Right renal pelvis (tissue), 4 donors: ENCODE results near the gene STARD7. TPM values are rescaled to one million over a fixed set of nuclear protein-coding genes. Genes with fewer than 3 reads are reported as not detected.
"Not testable (repeated sequence)": the region's sequence is repeated elsewhere in the genome, so short reads cannot be mapped to it uniquely, and the experiment has no call there.

Experiments used
- DNase-seq, 4 donors: peaks; one replicate each; pipeline ENCODE4 v3.0.0-alpha.2; 2013; ENCODE audit warnings: low read depth in 4 of 4, low spot score in 3 of 4, missing footprints in 1 of 4
- polyA plus RNA-seq, 4 donors: library from polyadenylated mRNA; unstranded; fragments of 120-200 nt; gene quantifications; one replicate each; pipeline ENCODE4 v1.2.1, GENCODE V29; 2013; ENCODE audit not compliant: insufficient read length in 4 of 4

Gene STARD7
- polyA plus RNA-seq = 100 to 1,000 TPM; 125 to 152 (median 147) TPM

GRCh38 chr2:96208143-96209010 is at the start of gene STARD7:
TSS of gene STARD7 (minus strand) at chr2:96208827. CDS start at chr2:96208434, 393 bp downstream.
- DNase-seq = peak; percentile 95

DNA sequence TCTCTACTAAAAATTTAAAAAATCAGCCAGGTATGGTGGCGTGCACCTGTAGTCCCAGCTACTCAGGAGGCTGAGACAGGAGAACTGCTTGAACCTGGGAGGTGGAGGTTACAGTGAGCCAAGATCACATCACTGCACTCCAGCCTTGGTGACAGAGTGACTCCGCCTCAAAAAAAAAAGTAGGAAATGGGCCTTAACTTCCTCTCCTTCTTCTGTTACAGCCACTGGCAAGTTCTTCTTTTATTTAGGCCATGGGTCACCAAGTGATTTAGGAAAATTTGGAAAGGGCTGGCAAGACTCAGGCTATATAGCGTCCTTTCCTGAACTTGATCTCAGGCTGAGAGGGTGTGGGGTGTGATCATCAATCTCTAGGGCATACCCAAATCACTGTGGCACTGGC is 49.1 kb upstream of the STARD7 start:
- not testable (repeated sequence) for DNase-seq

DNA sequence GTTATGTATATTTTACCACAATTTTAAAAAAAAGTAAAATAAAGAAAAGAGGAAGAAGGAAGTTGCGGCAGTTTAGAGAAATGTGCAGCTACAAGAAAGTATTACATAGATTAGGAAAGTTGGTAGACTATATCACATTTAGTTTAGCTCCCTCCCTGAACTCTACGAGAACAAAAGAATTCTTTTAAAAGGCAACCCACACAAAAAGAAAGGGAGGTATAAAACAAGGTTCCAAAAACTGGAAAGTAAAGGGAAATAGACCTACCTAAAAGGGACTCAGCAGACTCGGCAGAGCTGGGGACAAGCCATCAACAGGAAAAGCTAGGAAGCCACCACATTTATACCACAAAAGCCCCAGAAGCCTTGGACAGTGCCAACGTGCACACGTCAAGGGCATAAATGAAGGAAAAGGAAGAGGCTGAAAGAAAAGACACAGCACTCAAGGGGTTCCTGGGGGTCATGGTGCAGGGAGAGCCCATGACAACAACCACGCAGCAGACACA is 48.0 kb upstream of the STARD7 start:
- no peak for DNase-seq

DNA sequence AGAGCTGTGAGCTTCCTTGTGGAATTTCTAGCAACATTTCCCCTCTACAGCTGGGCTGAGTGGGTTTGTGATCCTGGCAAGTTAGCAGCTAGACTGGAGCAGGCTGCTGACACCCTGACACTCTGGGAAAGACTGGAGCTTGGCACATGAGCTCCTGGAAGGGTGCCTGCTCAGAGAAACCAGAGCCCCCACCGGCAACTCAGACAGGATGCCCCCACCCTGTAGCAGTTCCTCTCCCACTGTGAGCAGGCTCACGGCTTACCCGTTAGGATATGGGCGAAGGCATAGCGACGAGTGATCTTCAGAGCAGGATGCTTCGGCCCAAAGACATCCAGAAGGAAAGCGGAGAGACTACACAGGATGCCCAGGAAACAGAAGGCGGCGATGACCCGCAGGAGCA is 45.9 kb upstream of the STARD7 start:
- no peak for DNase-seq

GRCh38 chr2:96253006-96253405 is 44.4 kb upstream of the STARD7 start:
- DNase-seq = no peak

- no peak for DNase-seq
Measured at GRCh38 chr2:96252526-96252925, 43.9 kb upstream of the STARD7 start.

- DNase-seq = peak in 2 of 4 donors; percentile 18 to 70
Measured at GRCh38 chr2:96251721-96252292, 43.2 kb upstream of the STARD7 start.

DNA sequence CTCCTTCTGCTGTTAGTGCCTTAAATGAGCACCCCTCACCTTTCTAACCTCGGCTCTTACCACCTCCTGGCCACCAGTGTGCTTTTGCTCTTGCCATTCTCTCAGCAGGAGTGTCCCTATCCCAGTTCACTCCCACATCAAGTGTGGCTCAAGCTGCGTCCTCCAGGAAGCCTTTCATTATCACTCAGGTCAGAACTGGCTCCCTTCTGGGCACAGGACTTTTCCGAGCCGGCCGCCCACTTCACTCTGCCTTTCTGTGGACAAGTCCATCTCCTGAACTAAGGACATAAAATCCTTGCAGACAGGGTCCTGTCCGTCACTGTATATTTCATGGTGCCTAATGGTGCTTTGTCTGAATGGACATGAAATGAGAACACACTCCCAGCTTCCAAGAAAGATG is 41.6 kb upstream of the STARD7 start:
- DNase-seq = no peak

- DNase-seq = no peak
Measured at GRCh38 chr2:96249654-96250053, 41.0 kb upstream of the STARD7 start.

GRCh38 chr2:96248624-96249023 is 40.0 kb upstream of the STARD7 start:
- DNase-seq = no peak

GRCh38 chr2:96247896-96248295 is 39.3 kb upstream of the STARD7 start:
- DNase-seq = no peak

- DNase-seq = no peak
Measured at GRCh38 chr2:96247009-96247408, 38.4 kb upstream of the STARD7 start.

- no peak for DNase-seq
Measured at GRCh38 chr2:96245609-96246390, 37.2 kb upstream of the STARD7 start.

DNA sequence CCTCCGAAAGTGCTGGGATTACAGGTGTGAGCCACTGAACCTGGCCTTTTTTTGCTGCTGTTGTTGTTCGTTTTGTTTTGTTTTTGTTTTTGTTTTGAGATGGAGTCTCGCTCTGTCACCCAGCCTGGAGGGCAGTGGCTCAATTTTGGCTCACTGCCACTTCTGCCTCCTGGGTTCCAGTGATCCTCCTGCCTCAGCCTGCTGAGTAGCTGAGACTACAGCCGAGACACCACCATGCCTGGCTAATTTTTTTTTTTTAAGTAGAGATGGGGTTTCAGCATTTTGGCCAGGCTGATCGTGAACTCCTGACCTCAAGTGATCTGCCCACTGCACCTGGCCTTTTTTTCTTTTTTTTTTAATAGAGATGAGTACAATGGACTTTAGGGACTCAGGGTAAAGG is 35.2 kb upstream of the STARD7 start:
- DNase-seq = no peak

DNA sequence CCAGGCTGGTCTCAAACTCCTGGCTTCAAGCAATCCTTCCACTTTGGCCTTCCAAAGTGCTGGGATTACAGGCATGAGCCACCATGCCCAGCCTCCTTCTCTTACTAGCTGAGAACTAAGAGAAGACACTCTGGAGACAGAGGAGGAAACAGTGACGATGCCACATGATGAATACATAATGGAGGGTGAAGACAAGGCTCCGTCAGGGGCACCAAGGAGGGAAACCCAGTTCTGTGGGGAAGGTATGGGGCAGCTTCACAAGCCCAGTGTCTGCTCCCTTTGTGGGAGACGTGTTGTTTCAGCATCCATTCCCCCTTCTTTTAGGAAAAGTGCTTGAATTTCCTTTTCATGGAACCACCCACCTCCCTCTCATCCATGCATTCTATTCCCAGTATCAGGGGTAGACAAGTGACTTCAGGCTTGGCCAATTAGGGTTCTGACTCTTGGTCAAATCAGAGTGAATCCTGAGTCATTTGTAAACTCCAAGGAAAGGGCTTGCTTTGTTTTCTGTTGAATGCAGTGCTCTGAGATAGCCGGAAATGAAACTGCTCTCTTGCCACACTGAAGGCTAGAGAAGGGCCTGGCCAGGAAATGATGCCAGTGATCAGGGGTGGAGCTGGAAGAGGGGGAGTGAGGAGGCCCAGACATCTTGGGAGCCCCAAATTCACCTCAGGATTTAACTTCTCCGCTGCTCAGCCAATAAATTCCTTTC is 33.4 kb upstream of the STARD7 start:
- no peak for DNase-seq

DNA sequence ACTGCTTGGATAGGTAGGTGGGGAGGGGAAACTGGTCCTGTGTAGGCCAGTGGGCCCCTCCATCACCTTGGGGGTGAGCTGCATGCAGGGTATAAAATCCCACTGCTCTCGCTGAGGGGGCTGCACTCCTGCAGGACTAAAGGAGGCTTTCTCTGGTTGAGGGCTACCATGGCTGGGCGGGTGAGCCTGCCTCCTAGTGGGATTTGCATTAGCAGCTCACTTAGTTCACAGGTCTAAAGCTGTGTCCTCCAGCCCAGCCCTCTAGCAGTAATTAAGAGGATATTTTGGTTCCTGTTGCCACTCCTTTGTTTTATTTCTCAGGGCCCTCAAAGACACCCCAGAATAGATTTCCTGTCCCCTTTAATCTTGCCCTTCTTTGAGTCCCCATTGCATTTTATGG is 32.6 kb upstream of the STARD7 start:
- no peak for DNase-seq

DNA sequence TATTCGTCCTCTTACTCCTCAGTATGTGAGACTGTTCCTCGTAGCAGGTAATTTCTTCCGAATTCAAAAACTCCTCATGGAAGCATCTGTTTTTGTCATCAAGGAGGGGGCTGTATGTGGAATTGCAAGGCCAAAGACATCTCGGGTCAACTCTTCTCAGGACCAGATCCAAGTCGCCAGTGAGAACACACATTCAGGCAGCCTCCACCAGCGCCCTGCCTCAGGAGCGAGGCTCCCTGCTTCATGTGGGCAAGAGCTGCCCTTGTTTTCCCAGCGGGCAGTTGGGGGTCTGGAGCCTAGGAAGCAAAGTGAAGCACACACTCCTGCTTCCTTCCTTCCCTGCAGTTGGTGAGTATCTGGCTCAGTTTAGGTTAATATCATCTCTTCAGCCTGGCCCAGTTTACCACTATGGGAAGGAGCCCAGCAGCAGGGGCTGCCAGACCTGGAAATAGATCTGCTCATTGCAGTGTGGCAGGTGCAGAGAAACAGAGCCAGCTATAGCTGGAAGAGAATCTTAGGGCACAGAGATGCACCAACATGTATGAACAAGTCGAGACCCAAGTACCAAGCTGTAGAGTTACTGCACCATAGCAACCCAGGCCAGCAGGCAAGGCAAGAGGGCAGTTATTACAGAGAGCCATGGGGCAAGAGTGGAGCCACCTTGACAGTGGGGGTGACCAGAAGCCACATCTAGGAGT is 31.9 kb upstream of the STARD7 start:
- no peak for DNase-seq

DNA sequence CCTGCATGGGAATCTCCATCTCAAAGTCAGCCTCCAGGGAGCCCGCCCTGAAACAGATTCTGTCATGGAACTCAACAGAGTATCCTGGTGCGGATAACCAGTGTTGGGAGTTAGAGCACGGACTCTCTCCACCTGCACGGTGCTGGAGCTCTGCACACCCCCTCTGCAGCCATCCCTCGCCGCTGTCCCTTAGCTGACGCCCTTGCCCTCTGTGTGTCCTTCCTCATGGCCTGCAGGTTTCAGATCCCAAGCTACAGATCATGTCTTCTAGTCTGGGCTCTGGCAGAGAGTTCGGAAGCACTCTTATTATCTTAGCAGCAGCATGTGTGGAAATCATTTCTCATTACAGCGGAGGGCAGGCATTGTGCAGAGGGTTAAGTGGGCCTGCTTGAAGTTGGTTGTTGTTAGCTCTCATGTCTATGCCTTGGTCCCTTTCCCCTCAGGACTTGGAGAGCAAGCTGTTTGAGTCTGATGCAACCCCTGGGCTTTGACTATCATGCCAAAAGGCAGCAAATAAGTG is 31.2 kb upstream of the STARD7 start:
- DNase-seq = no peak

DNA sequence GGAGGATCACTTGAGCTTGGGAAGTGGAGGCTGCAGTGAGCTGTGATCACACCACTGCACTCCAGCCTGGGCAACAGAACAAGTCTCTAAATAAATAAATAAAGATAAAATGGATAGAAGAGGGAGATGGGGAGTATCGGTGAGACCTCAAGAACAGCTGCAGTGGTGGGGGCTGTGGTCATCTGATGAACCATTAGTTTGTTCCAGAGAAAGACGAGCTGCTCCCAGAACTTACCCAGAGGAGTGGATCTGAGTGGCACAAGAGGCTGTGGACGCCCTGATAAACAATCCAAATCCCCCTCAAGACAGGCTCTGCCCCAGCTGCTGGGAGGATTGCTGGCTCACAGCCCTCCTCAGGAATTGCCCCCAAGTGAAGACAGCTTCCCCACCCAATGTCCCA is 30.5 kb upstream of the STARD7 start:
- no peak for DNase-seq

DNA sequence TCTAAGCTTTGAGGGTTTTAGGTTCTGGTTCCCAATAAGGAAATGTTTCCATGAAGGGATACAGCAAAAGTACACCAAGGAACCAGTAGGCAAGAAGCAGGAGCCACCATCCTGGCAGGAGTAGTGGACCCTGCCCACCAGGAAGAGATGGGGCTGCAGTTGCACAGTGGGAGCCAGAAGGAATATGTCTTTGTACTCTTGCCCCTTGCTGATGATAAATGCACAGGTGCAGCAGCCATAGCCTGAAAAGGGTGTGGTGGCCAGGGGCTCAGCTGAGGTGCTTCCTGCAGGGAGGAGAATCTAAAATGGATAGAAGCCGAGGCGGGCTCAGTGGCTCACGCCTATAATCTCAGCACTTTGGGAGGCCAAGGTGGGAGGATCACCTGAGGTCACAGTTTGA is 29.6 kb upstream of the STARD7 start:
- DNase-seq = no peak
